ENCODE data around the gene ZRANB1.

The ZRANB1 gene

GRCh38 chr10:124921261-124921660 lies 20.7 kb upstream of the ZRANB1 start:
- DNase-seq (ENCODE audit: low read depth): no peak

GRCh38 chr10:124923684-124924083 lies 18.2 kb upstream of the ZRANB1 start:
- DNase-seq (ENCODE audit: low read depth): no peak

- DNase-seq (ENCODE audit: low read depth): no peak
Measured at GRCh38 chr10:124926548-124926947, 15.4 kb upstream of the ZRANB1 start.

GRCh38 chr10:124928087-124928486 lies 13.8 kb upstream of the ZRANB1 start:
- DNase-seq (ENCODE audit: low read depth): no peak

GRCh38 chr10:124928545-124928944 lies 13.4 kb upstream of the ZRANB1 start:
- no peak for DNase-seq (ENCODE audit: low read depth)

- DNase-seq (ENCODE audit: low read depth): no peak
Measured at GRCh38 chr10:124935946-124936345, 6.0 kb upstream of the ZRANB1 start.

GRCh38 chr10:124936813-124937212 lies 5.1 kb upstream of the ZRANB1 start:
- no peak for DNase-seq (ENCODE audit: low read depth)

- no peak for DNase-seq (ENCODE audit: low read depth)
Measured at GRCh38 chr10:124939290-124939689, 2.6 kb upstream of the ZRANB1 start.

- no peak for DNase-seq (ENCODE audit: low read depth)
Measured at GRCh38 chr10:124942317-124943169, 620 bp downstream of the ZRANB1 start.

- DNase-seq (ENCODE audit: low read depth): no peak
Measured at GRCh38 chr10:124943301-124944092, 1.6 kb downstream of the ZRANB1 start.

- DNase-seq (ENCODE audit: low read depth): no peak
Measured at GRCh38 chr10:124944982-124945381, 3.1 kb downstream of the ZRANB1 start.

- DNase-seq (ENCODE audit: low read depth): no peak
Measured at GRCh38 chr10:124946945-124947344, 5.0 kb downstream of the ZRANB1 start.

- DNase-seq (ENCODE audit: low read depth): no peak
Measured at GRCh38 chr10:124949543-124949942, 7.6 kb downstream of the ZRANB1 start.

- DNase-seq (ENCODE audit: low read depth): no peak
Measured at GRCh38 chr10:124952123-124952522, 10.2 kb downstream of the ZRANB1 start.

- DNase-seq (ENCODE audit: low read depth): no peak
Measured at GRCh38 chr10:124953421-124953820, 11.5 kb downstream of the ZRANB1 start.

- no peak for DNase-seq (ENCODE audit: low read depth)
Measured at GRCh38 chr10:124955243-124955642, 13.3 kb downstream of the ZRANB1 start.

- no peak for DNase-seq (ENCODE audit: low read depth)
Measured at GRCh38 chr10:124955868-124956267, 13.9 kb downstream of the ZRANB1 start.

- no peak for DNase-seq (ENCODE audit: low read depth)
Measured at GRCh38 chr10:124956764-124957163, 14.8 kb downstream of the ZRANB1 start.

GRCh38 chr10:124957404-124957947 lies 15.6 kb downstream of the ZRANB1 start:
- no peak for DNase-seq (ENCODE audit: low read depth)

- no peak for DNase-seq (ENCODE audit: low read depth)
Measured at GRCh38 chr10:124959564-124959963, 17.6 kb downstream of the ZRANB1 start.

- DNase-seq (ENCODE audit: low read depth): no peak
Measured at GRCh38 chr10:124961248-124961570, 19.3 kb downstream of the ZRANB1 start.

- no peak for DNase-seq (ENCODE audit: low read depth)
Measured at GRCh38 chr10:124962421-124962820, 20.5 kb downstream of the ZRANB1 start.

Data from stimulated activated CD8-positive, alpha-beta memory T cell treated with anti-CD3 and anti-CD28 coated beads, Interleukin-12 subunit alpha, Interleukin-12 subunit beta, amount 100 ng/mL, for 4 hours (primary cell).